Large intestine (tissue), 12 donors: Measurements from ENCODE around the gene CNOT4. TPM values are rescaled to one million over a fixed set of nuclear protein-coding genes. Genes with fewer than 3 reads are reported as not detected.
A peak's percentile ranks its signal among the peaks of the same experiment; 100 is the strongest.

Experiments
- DNase-seq, 2 donors: peaks; one replicate each; pipeline versions ENCODE4 v3.0.0 to v3.0.0-alpha.2; 2013
- H3K27ac ChIP-seq: one replicate; pipeline ENCODE4 v1.5.1; 2013; ENCODE audit warnings: low read length
- H3K27me3 ChIP-seq: 2 replicates; pipeline ENCODE4 v1.6.1; 2013; ENCODE audit warnings: low read length; ENCODE audit not compliant: control insufficient read depth, insufficient read depth
- H3K36me3 ChIP-seq: 2 replicates; pipeline ENCODE4 v1.6.1; 2013; ENCODE audit warnings: low read length; ENCODE audit not compliant: control insufficient read depth, insufficient read depth
- H3K4me1 ChIP-seq: one replicate; pipeline ENCODE4 v1.6.1; 2013; ENCODE audit warnings: low read length; ENCODE audit not compliant: control insufficient read depth, insufficient read depth
- H3K4me3 ChIP-seq: one replicate; pipeline ENCODE4 v1.5.1; 2013; ENCODE audit warnings: low read length
- H3K9me3 ChIP-seq: one replicate; pipeline ENCODE4 v1.6.1; 2013; ENCODE audit warnings: mild to moderate bottlenecking, low read depth, low read length, moderate library complexity; ENCODE audit not compliant: control insufficient read depth
- WGBS: methylation state at CpG from one replicate; pipeline ENCODE4 v1.1.5; 2013; ENCODE audit warnings: low lambda C conversion rate; ENCODE audit not compliant: insufficient coverage; 5-methylcytosine and 5-hydroxymethylcytosine counted together
- long read RNA-seq, 11 donors: transcript quantifications; one replicate each; lab custom pipeline, GENCODE V29; 2026
- polyA plus RNA-seq: library from polyadenylated mRNA; unstranded; fragments of 120-200 nt; gene quantifications from one replicate; pipeline ENCODE4 v1.2.1, GENCODE V29; 2013

CNOT4 gene
- polyA plus RNA-seq, result 18.8 TPM
- long read RNA-seq, donor 1, full-length matches to known transcripts, result 1 of 1 reads
- long read RNA-seq, donor 1, partial matches to known transcripts, result 0 of 1 reads
- long read RNA-seq, donor 1, other reads (novel, unspliced or antisense), result 0 of 1 reads
- long read RNA-seq, donor 2, partial matches to known transcripts, result 0 of 3 reads
- long read RNA-seq, donor 2, other reads (novel, unspliced or antisense), result 0 of 3 reads
- long read RNA-seq, donor 3, partial matches to known transcripts, result 11 of 12 reads
- long read RNA-seq, donor 3, other reads (novel, unspliced or antisense), result 0 of 12 reads
- long read RNA-seq, donor 4, partial matches to known transcripts, result 0 of 1 reads
- long read RNA-seq, donor 4, other reads (novel, unspliced or antisense), result 0 of 1 reads
- long read RNA-seq, donor 5, partial matches to known transcripts, result 0 of 1 reads
- long read RNA-seq, donor 5, other reads (novel, unspliced or antisense), result 0 of 1 reads
- long read RNA-seq, donor 6, result 0 reads
- long read RNA-seq, donor 7, partial matches to known transcripts, result 5 of 5 reads
- long read RNA-seq, donor 7, other reads (novel, unspliced or antisense), result 0 of 5 reads
- long read RNA-seq, donor 8, partial matches to known transcripts, result 18 of 18 reads
- long read RNA-seq, donor 8, other reads (novel, unspliced or antisense), result 0 of 18 reads
- long read RNA-seq, donor 9, partial matches to known transcripts, result 0 of 1 reads
- long read RNA-seq, donor 9, other reads (novel, unspliced or antisense), result 0 of 1 reads
- long read RNA-seq, donor 10, partial matches to known transcripts, result 0 of 1 reads
- long read RNA-seq, donor 10, other reads (novel, unspliced or antisense), result 0 of 1 reads
- long read RNA-seq, donor 11, result 0 reads

- no CpG with 5 or more reads among the region's 55 CpGs for WGBS
- Histone ChIP-seq H3K27ac (peak within 1 kb of the TSS; percentile 94), H3K4me1 (no peaks in the 10 kb centered on the region), H3K36me3 (no peaks in the 10 kb centered on the region), H3K27me3 (no peaks in the 10 kb centered on the region), H3K9me3 (no peaks in the 10 kb centered on the region), H3K4me3 (peak within 1 kb of the TSS; percentile 97)
- DNase-seq, result peak; percentile 96 to 97
Measured at GRCh38 chr7:135509839-135510591, at the start of gene CNOT4. CNOT4 (minus strand) TSS chr7:135510102; CDS start chr7:135438331, 71,771 bp downstream.

- Histone ChIP-seq H3K4me3 (peak overlapping the region; percentile 86), H3K36me3 (no peaks in the 10 kb centered on the region), H3K4me1 (peaks cover 4% of the 10 kb centered on the region), H3K27me3 (no peaks in the 10 kb centered on the region), H3K27ac (peak overlapping the region; percentile 86), H3K9me3 (no peaks in the 10 kb centered on the region)
- 48% methylated on average over 3 of the region's 5 CpGs for WGBS
- DNase-seq, result no peak
Measured at GRCh38 chr7:135558881-135559280, 49.0 kb upstream of the CNOT4 start.

- DNase-seq, result peak; percentile 33 to 68
- peak overlapping the region; percentile 86 for H3K4me3 ChIP-seq
Measured at GRCh38 chr7:135558337-135558767, 48.5 kb upstream of the CNOT4 start.

GRCh38 chr7:135557455-135558336, 47.8 kb upstream of the CNOT4 start, which contains the start of gene NUP205:
NUP205 (plus strand) TSS chr7:135557917; CDS start chr7:135557945, 28 bp downstream.
- WGBS, result 0% methylated on average over 1 of the region's 38 CpGs
- peak; percentile 70 to 94 for DNase-seq
- Histone ChIP-seq H3K27ac (peak within 1 kb of the TSS; percentile 86), H3K4me3 (peak within 1 kb of the TSS; percentile 86), H3K9me3 (no peaks in the 10 kb centered on the region), H3K36me3 (no peaks in the 10 kb centered on the region), H3K4me1 (peaks cover 4% of the 10 kb centered on the region), H3K27me3 (no peaks in the 10 kb centered on the region)

More at GRCh38 chr7:135558337-135558767, 48.5 kb upstream of the CNOT4 start:
- Histone ChIP-seq H3K27me3 (no peaks in the 10 kb centered on the region), H3K27ac (peak overlapping the region; percentile 86), H3K4me1 (peaks cover 4% of the 10 kb centered on the region), H3K9me3 (no peaks in the 10 kb centered on the region), H3K36me3 (no peaks in the 10 kb centered on the region)
- WGBS, result 0% methylated on average over 1 of the region's 16 CpGs

GRCh38 chr7:135553346-135553745, 43.4 kb upstream of the CNOT4 start:
- H3K4me1 ChIP-seq, result no peaks in the 10 kb centered on the region
- DNase-seq, result no peak
- WGBS, result 100% methylated on average over 1 of the region's 3 CpGs
- no peak overlapping the region for H3K4me3 ChIP-seq
- no peaks in the 10 kb centered on the region for H3K36me3 ChIP-seq
- no peaks in the 10 kb centered on the region for H3K27me3 ChIP-seq
- H3K9me3 ChIP-seq, result no peaks in the 10 kb centered on the region
- no peak overlapping the region for H3K27ac ChIP-seq

GRCh38 chr7:135552148-135552547, 42.2 kb upstream of the CNOT4 start:
- Histone ChIP-seq H3K27ac (no peak overlapping the region), H3K36me3 (no peaks in the 10 kb centered on the region), H3K4me3 (no peak overlapping the region), H3K27me3 (no peaks in the 10 kb centered on the region), H3K4me1 (no peaks in the 10 kb centered on the region), H3K9me3 (no peaks in the 10 kb centered on the region)
- no peak for DNase-seq
- WGBS, result no CpG with 5 or more reads among the region's 3 CpGs

GRCh38 chr7:135550196-135550595, 40.3 kb upstream of the CNOT4 start:
- no peaks in the 10 kb centered on the region for H3K9me3 ChIP-seq
- H3K4me3 ChIP-seq, result no peak overlapping the region
- no peak overlapping the region for H3K27ac ChIP-seq
- no peaks in the 10 kb centered on the region for H3K4me1 ChIP-seq
- no CpG with 5 or more reads among the region's 7 CpGs for WGBS
- H3K27me3 ChIP-seq, result no peaks in the 10 kb centered on the region
- no peaks in the 10 kb centered on the region for H3K36me3 ChIP-seq
- no peak for DNase-seq

GRCh38 chr7:135541029-135541428, 31.1 kb upstream of the CNOT4 start:
- no peak overlapping the region for H3K27ac ChIP-seq
- H3K27me3 ChIP-seq, result no peaks in the 10 kb centered on the region
- H3K36me3 ChIP-seq, result no peaks in the 10 kb centered on the region
- no peaks in the 10 kb centered on the region for H3K4me1 ChIP-seq
- no peaks in the 10 kb centered on the region for H3K9me3 ChIP-seq
- no peak for DNase-seq
- WGBS, result 100% methylated on average over 2 of the region's 6 CpGs
- no peak overlapping the region for H3K4me3 ChIP-seq

- Histone ChIP-seq H3K36me3 (no peaks in the 10 kb centered on the region), H3K4me1 (no peaks in the 10 kb centered on the region), H3K27ac (no peak overlapping the region), H3K4me3 (no peak overlapping the region), H3K9me3 (no peaks in the 10 kb centered on the region), H3K27me3 (no peaks in the 10 kb centered on the region)
- 83% methylated on average over 1 of the region's 2 CpGs for WGBS
- no peak for DNase-seq
Measured at GRCh38 chr7:135539629-135540028, 29.7 kb upstream of the CNOT4 start.
